Panc1 (cell line): Measurements from ENCODE around the gene COMMD2. TPM values are rescaled to one million over a fixed set of nuclear protein-coding genes. Genes with fewer than 3 reads are reported as not detected.

Source experiments
- ATAC-seq: fragments of 200-7000 bp; cut with Tn5 transposase; 2 replicates; pipeline ENCODE4 v1.9.1; 2020; ENCODE audit warnings: mild to moderate bottlenecking, moderate library complexity
- BruUV-seq: library from RNA; stranded (reverse); fragments of 400-500 nt; replicated peaks from 2 replicates; lab custom pipeline; 2021; lab: Mats Ljungman, UMichigan
- CTCF ChIA-PET: fragments of 300-600 bp; sonication (Branson Sonifier 250); formaldehyde crosslinking; loops from one replicate; lab custom pipeline; 2022; ENCODE audit warnings: antibody characterized with exemption; lab: Charles Lee
- POLR2A ChIA-PET: fragments of 300-600 bp; sonication (Branson Sonifier 250); formaldehyde crosslinking; loops from one replicate; lab custom pipeline; 2022; ENCODE audit warnings: antibody characterized with exemption; lab: Charles Lee
- DNase-seq: peaks from one replicate; pipeline ENCODE4 v3.0.0-alpha.2; 2010; ENCODE audit warnings: low read depth, low spot score
- H3K27ac ChIP-seq: 2 replicates; pipeline ENCODE4 v1.5.1; 2011; ENCODE audit warnings: mild to moderate bottlenecking, low read length, inconsistent platforms
- H3K27me3 ChIP-seq: fragments of 200-500 bp; sonication (Bioruptor generic); 2 replicates; pipeline ENCODE4 v1.6.0; 2014; ENCODE audit warnings: low read length, inconsistent platforms; ENCODE audit not compliant: control insufficient read depth, insufficient read depth
- H3K36me3 ChIP-seq: fragments of 200-500 bp; sonication (Bioruptor generic); 2 replicates; pipeline ENCODE4 v1.5.1; 2014; ENCODE audit warnings: inconsistent platforms, mild to moderate bottlenecking, low read length, moderate library complexity; ENCODE audit not compliant: control insufficient read depth, insufficient read depth
- H3K4me1 ChIP-seq: 2 replicates; pipeline ENCODE4 v1.5.1; 2011; ENCODE audit warnings: inconsistent platforms, mild to moderate bottlenecking, low read length, moderate library complexity; ENCODE audit not compliant: control insufficient read depth, insufficient read depth
- H3K4me3 ChIP-seq, 2 experiments: 2 replicates each; pipeline ENCODE4 v1.5.1; 2011 to 2012; ENCODE audit warnings: low read depth in 2 of 2, low read length in 2 of 2, mild to moderate bottlenecking in 2 of 2, inconsistent platforms in 1 of 2, moderate library complexity in 1 of 2
- H3K9me3 ChIP-seq: fragments of 200-500 bp; sonication (Bioruptor generic); 2 replicates; pipeline ENCODE4 v1.5.1; 2014; ENCODE audit warnings: low read depth, mild to moderate bottlenecking, inconsistent platforms, low read length, moderate library complexity; ENCODE audit not compliant: control insufficient read depth, insufficient read depth
- POLR2AphosphoS5 ChIP-seq: IDR thresholded peaks from 2 replicates; pipeline ENCODE4 v1.6.1; 2012; ENCODE audit warnings: mild to moderate bottlenecking, low read depth, low read length, moderate library complexity
- SIN3A ChIP-seq: IDR thresholded peaks from 2 replicates; pipeline ENCODE4 v1.6.1; 2012; ENCODE audit warnings: low read depth, mild to moderate bottlenecking, low read length, moderate library complexity, borderline replicate concordance; ENCODE audit not compliant: insufficient read depth
- TCF7L2 ChIP-seq: IDR thresholded peaks from 2 replicates; pipeline ENCODE4 v1.6.1; 2011; ENCODE audit warnings: mild to moderate bottlenecking, low read depth, low read length, inconsistent platforms
- in situ Hi-C: cut with HindIII; loops from 2 replicates; pipeline ENCODE4 v1.10.0; 2016; ENCODE audit warnings: low sequenced_read_pairs, low pct_unique_long_range_greater_than_20kb
- intact Hi-C: fragments of 100-400 bp; cut with micrococcal nuclease; formaldehyde crosslinking; loops from one replicate; pipeline ENCODE4 v1.10.0; 2022; ENCODE audit not compliant: unreplicated experiment
- total RNA-seq: library from RNA; stranded (reverse); gene quantifications from one replicate; pipeline ENCODE4 v1.2.1, GENCODE V29; 2021; ENCODE audit not compliant: unreplicated experiment
- TF ChIP-seq, protein P1 (sequence below), 2 experiments: IDR thresholded peaks; 2 replicates each; pipeline ENCODE4 v1.6.1; 2011 to 2012; ENCODE audit warnings: low read depth in 2 of 2, control low read depth in 1 of 2, low read length in 1 of 2, mild to moderate bottlenecking in 1 of 2, moderate library complexity in 1 of 2; ENCODE audit not compliant: insufficient read depth in 1 of 2
- TF ChIP-seq, protein P2 (sequence below): fragments of 450-650 bp; IDR thresholded peaks from 2 replicates; pipeline ENCODE4 v1.5.1; 2017; ENCODE audit warnings: mild to moderate bottlenecking

The COMMD2 gene
- total RNA-seq, 1 experiment from 2014 or later: 70.2 TPM

DNA sequence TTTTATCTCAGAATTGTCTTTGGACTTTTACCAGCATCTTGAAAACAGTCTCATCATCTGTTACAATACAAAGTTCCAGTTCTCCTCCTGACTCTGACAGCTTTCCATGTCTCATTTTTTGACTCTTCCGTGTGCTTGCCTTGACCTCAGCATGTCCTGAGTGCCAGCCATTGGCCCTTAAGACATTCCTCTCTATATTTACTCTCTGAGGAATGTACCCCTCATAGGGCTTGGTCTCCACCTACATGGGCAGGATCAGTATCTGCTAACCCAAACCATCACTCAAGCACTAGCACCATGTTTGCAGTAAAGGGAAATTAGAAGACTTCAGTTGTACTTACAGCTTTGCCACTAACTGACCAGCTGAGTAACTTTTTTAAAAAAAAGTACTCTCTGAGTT lies 23.9 kb upstream of the COMMD2 start:
- TF ChIP-seq, protein P1, sequence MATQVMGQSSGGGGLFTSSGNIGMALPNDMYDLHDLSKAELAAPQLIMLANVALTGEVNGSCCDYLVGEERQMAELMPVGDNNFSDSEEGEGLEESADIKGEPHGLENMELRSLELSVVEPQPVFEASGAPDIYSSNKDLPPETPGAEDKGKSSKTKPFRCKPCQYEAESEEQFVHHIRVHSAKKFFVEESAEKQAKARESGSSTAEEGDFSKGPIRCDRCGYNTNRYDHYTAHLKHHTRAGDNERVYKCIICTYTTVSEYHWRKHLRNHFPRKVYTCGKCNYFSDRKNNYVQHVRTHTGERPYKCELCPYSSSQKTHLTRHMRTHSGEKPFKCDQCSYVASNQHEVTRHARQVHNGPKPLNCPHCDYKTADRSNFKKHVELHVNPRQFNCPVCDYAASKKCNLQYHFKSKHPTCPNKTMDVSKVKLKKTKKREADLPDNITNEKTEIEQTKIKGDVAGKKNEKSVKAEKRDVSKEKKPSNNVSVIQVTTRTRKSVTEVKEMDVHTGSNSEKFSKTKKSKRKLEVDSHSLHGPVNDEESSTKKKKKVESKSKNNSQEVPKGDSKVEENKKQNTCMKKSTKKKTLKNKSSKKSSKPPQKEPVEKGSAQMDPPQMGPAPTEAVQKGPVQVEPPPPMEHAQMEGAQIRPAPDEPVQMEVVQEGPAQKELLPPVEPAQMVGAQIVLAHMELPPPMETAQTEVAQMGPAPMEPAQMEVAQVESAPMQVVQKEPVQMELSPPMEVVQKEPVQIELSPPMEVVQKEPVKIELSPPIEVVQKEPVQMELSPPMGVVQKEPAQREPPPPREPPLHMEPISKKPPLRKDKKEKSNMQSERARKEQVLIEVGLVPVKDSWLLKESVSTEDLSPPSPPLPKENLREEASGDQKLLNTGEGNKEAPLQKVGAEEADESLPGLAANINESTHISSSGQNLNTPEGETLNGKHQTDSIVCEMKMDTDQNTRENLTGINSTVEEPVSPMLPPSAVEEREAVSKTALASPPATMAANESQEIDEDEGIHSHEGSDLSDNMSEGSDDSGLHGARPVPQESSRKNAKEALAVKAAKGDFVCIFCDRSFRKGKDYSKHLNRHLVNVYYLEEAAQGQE (IDR thresholded peaks at IDR 0.05; ENCODE audit: insufficient read depth in 1 of 2, low read depth in 2 of 2, low read length in 1 of 2): no peak
- TF ChIP-seq, protein P2, sequence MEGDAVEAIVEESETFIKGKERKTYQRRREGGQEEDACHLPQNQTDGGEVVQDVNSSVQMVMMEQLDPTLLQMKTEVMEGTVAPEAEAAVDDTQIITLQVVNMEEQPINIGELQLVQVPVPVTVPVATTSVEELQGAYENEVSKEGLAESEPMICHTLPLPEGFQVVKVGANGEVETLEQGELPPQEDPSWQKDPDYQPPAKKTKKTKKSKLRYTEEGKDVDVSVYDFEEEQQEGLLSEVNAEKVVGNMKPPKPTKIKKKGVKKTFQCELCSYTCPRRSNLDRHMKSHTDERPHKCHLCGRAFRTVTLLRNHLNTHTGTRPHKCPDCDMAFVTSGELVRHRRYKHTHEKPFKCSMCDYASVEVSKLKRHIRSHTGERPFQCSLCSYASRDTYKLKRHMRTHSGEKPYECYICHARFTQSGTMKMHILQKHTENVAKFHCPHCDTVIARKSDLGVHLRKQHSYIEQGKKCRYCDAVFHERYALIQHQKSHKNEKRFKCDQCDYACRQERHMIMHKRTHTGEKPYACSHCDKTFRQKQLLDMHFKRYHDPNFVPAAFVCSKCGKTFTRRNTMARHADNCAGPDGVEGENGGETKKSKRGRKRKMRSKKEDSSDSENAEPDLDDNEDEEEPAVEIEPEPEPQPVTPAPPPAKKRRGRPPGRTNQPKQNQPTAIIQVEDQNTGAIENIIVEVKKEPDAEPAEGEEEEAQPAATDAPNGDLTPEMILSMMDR: no peak
- no peak for TF ChIP-seq SIN3A
- TF ChIP-seq POLR2AphosphoS5: no peak
- TF ChIP-seq TCF7L2: no peak
- Histone ChIP-seq H3K27ac (no peak overlapping the region), H3K36me3 (no peaks in the 10 kb centered on the region), H3K27me3 (no peaks in the 10 kb centered on the region), H3K9me3 (no peaks in the 10 kb centered on the region), H3K4me1 (no peaks in the 10 kb centered on the region), H3K4me3 (no peak overlapping the region)
- no peak for DNase-seq
- ChIA-PET CTCF (interaction anchor here (0.7 kb wide), 1 partner anchor 210 kb away, joined by 3 read pairs; no protein-coding TSS in a partner anchor), POLR2A (interaction anchor here (0.6 to 0.7 kb wide), 2 partner anchors 12 to 40 kb away, joined by 3 to 8 read pairs; no protein-coding TSS in a partner anchor)
- in situ Hi-C loops (no loop called here), intact Hi-C loops (no loop called here)
- BruUV-seq: no TSS peak
- ATAC-seq: no peak

DNA sequence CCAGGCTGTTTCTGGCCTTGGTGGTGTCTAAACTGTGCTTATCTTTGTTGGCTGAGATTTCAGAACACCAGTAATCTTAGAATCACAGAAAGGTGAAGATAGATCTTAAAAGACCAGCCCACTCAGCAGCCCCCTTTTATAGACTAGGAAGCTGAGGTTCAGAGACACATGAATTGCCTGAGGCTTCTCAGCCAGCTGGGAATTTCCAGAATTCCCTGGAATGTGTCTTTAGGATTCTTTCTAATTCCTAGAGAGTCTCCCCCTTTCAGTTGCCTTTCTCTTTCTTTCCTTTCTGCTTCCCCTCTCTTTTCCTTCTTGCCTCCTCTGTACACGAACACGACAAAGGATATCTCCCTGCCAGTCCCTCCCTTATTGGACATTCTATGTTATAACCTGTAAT lies 20.6 kb upstream of the COMMD2 start:
- intact Hi-C loops (no loop called here), in situ Hi-C loops (no loop called here)
- POLR2A ChIA-PET: no interaction called here
- H3K27ac ChIP-seq: no peak overlapping the region
- H3K9me3 ChIP-seq: no peaks in the 10 kb centered on the region
- BruUV-seq: no TSS peak
- TF ChIP-seq, protein P2: no peak
- H3K4me3 ChIP-seq: no peak overlapping the region
- CTCF ChIA-PET: interaction anchor here (0.8 kb wide), 1 partner anchor 35 kb away, joined by 4 read pairs; no protein-coding TSS in a partner anchor
- no peaks in the 10 kb centered on the region for H3K4me1 ChIP-seq
- H3K36me3 ChIP-seq: no peaks in the 10 kb centered on the region
- no peaks in the 10 kb centered on the region for H3K27me3 ChIP-seq
- DNase-seq (no peak), ATAC-seq (no peak)
